HG02763 (cell line): ENCODE results near the gene ADAMTS18.

Source experiments
- ATAC-seq: cut with Tn5 transposase; IDR thresholded peaks from one replicate; pipeline ENCODE4 v1.9.1; 2021; ENCODE audit warnings: mild to moderate bottlenecking, moderate library complexity; ENCODE audit not compliant: unreplicated experiment

Gene ADAMTS18

DNA sequence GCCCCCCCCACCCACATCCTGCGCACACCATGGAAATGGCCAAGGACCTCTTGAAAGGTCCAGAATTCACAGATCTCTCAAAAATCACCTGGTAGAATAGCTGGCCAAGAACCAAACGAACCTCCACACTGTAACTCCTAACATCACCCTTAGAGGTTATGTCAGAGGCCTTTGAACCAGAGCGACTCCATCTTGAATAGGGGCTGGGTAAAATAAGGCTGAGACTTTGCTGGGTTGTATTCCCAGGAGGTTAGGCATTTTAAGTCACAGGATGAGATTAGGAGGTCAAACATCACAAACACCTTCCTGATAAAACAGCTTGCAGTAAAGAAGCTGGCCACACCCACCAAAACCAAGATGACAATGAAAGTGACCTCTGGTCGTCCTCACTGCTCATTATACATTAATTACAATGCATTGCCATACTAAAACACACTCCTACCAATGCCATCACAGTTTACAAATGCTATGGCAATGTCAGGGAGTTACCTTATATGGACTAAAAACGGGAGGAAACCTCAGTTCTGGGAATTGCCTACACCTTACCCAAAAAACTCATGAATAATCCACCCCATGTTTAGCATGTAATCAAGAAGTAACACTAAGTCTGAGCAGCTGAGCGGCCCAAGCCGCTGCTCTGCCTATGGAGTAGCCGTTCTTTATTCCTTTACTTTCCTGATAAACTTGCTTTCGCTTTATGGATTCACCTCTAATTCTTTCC lies 200.9 kb downstream of the ADAMTS18 start:
- no peak for ATAC-seq
